ENCODE results near the gene XPA. TPM values are rescaled to one million over a fixed set of nuclear protein-coding genes. Genes with fewer than 3 reads are reported as not detected.

The XPA gene
- total RNA-seq, 1 donor, result 8.7 TPM

GRCh38 chr9:97688654-97689053 lies 8.5 kb downstream of the XPA start:
- TF ChIP-seq CTCF (IDR thresholded peaks at IDR 0.05; ENCODE audit: extremely low read depth, low read depth, low read length), result no peak
- no peak for DNase-seq (ENCODE audit: insufficient read length, low spot score, missing footprints)
- no peaks in the 10 kb centered on the region for H4K20me1 ChIP-seq (ENCODE audit: insufficient read depth, low read length)
- peaks cover 36% of the 10 kb centered on the region for H3K36me3 ChIP-seq (ENCODE audit: insufficient read depth, low read length)
- H3K27ac ChIP-seq (ENCODE audit: low read depth, low read length), result no peak overlapping the region
- no peaks in the 10 kb centered on the region for H3K27me3 ChIP-seq (ENCODE audit: insufficient read depth, low read length)
- no peaks in the 10 kb centered on the region for H3K9me3 ChIP-seq (ENCODE audit: low read depth, low read length)
- no peak overlapping the region for H2AFZ ChIP-seq (ENCODE audit: low read length)
- H3K4me1 ChIP-seq (ENCODE audit: insufficient read depth, low read length), result peaks cover 7% of the 10 kb centered on the region
- no peak overlapping the region for H3K4me3 ChIP-seq (ENCODE audit: insufficient read depth, low read length)
- peaks cover 6% of the 10 kb centered on the region for H3K79me2 ChIP-seq (ENCODE audit: insufficient read depth, low read length)
- H3K4me2 ChIP-seq (ENCODE audit: insufficient read depth, low read length), result no peak overlapping the region

- Histone ChIP-seq H3K36me3 (ENCODE audit: insufficient read depth, low read length) (peaks cover 55% of the 10 kb centered on the region), H3K79me2 (ENCODE audit: insufficient read depth, low read length) (peaks cover 8% of the 10 kb centered on the region), H3K27ac (ENCODE audit: low read depth, low read length) (no peak overlapping the region), H3K4me3 (ENCODE audit: insufficient read depth, low read length) (no peak overlapping the region), H3K9me3 (ENCODE audit: low read depth, low read length) (no peaks in the 10 kb centered on the region), H4K20me1 (ENCODE audit: insufficient read depth, low read length) (peaks cover 7% of the 10 kb centered on the region), H2AFZ (ENCODE audit: low read length) (no peak overlapping the region), H3K4me1 (ENCODE audit: insufficient read depth, low read length) (no peaks in the 10 kb centered on the region), H3K4me2 (ENCODE audit: insufficient read depth, low read length) (no peak overlapping the region), H3K27me3 (ENCODE audit: insufficient read depth, low read length) (no peaks in the 10 kb centered on the region)
- no peak for DNase-seq (ENCODE audit: insufficient read length, low spot score, missing footprints)
- no peak for TF ChIP-seq CTCF (IDR thresholded peaks at IDR 0.05; ENCODE audit: extremely low read depth, low read depth, low read length)
These were observed 14.9 kb downstream of the XPA start for GRCh38 chr9:97682242-97682641.

- Histone ChIP-seq H3K27me3 (ENCODE audit: insufficient read depth, low read length) (no peaks in the 10 kb centered on the region), H3K9me3 (ENCODE audit: low read depth, low read length) (no peaks in the 10 kb centered on the region), H2AFZ (ENCODE audit: low read length) (no peak overlapping the region), H3K36me3 (ENCODE audit: insufficient read depth, low read length) (peaks cover 70% of the 10 kb centered on the region), H4K20me1 (ENCODE audit: insufficient read depth, low read length) (peaks cover 7% of the 10 kb centered on the region), H3K4me1 (ENCODE audit: insufficient read depth, low read length) (no peaks in the 10 kb centered on the region), H3K4me3 (ENCODE audit: insufficient read depth, low read length) (no peak overlapping the region), H3K4me2 (ENCODE audit: insufficient read depth, low read length) (no peak overlapping the region), H3K27ac (ENCODE audit: low read depth, low read length) (no peak overlapping the region), H3K79me2 (ENCODE audit: insufficient read depth, low read length) (peaks cover 8% of the 10 kb centered on the region)
- no peak for DNase-seq (ENCODE audit: insufficient read length, low spot score, missing footprints)
- no peak for TF ChIP-seq CTCF (IDR thresholded peaks at IDR 0.05; ENCODE audit: extremely low read depth, low read depth, low read length)
These were observed 21.5 kb downstream of the XPA start for GRCh38 chr9:97675655-97676054.

- Histone ChIP-seq H3K4me1 (ENCODE audit: insufficient read depth, low read length) (no peaks in the 10 kb centered on the region), H2AFZ (ENCODE audit: low read length) (no peak overlapping the region), H3K9me3 (ENCODE audit: low read depth, low read length) (no peaks in the 10 kb centered on the region), H4K20me1 (ENCODE audit: insufficient read depth, low read length) (peaks cover 7% of the 10 kb centered on the region), H3K4me2 (ENCODE audit: insufficient read depth, low read length) (no peak overlapping the region), H3K79me2 (ENCODE audit: insufficient read depth, low read length) (peaks cover 8% of the 10 kb centered on the region), H3K36me3 (ENCODE audit: insufficient read depth, low read length) (peaks cover 81% of the 10 kb centered on the region), H3K27me3 (ENCODE audit: insufficient read depth, low read length) (no peaks in the 10 kb centered on the region), H3K27ac (ENCODE audit: low read depth, low read length) (no peak overlapping the region), H3K4me3 (ENCODE audit: insufficient read depth, low read length) (no peak overlapping the region)
- no peak for DNase-seq (ENCODE audit: insufficient read length, low spot score, missing footprints)
- TF ChIP-seq CTCF (IDR thresholded peaks at IDR 0.05; ENCODE audit: extremely low read depth, low read depth, low read length), result no peak
These were observed 23.2 kb downstream of the XPA start for GRCh38 chr9:97673922-97674321.

All from osteoblast (primary cell).